Astrocyte (in vitro differentiated cells and primary cell): ENCODE results near the gene ZNF516. TPM values are rescaled to one million over a fixed set of nuclear protein-coding genes. Genes with fewer than 3 reads are reported as not detected.

ENCODE experiments used
- DNase-seq: peaks from one replicate; pipeline ENCODE4 v3.0.0-alpha.2; 2010; ENCODE audit warnings: low read depth
- FAIRE-seq: peaks from 2 replicates; lab custom pipeline; 2011; peaks lifted over from hg19 to GRCh38; lab: Jason Lieb, UNC
- H2AFZ ChIP-seq: 2 replicates; pipeline ENCODE4 v1.6.0; 2012; ENCODE audit warnings: low read depth, low read length, inconsistent platforms
- H3K27ac ChIP-seq: 2 replicates; pipeline ENCODE4 v1.5.1; 2011; ENCODE audit warnings: low read depth, low read length, inconsistent platforms
- H3K27me3 ChIP-seq: 2 replicates; pipeline ENCODE4 v1.6.0; 2011; ENCODE audit warnings: low read length, inconsistent platforms; ENCODE audit not compliant: insufficient read depth
- H3K36me3 ChIP-seq: 2 replicates; pipeline ENCODE4 v1.5.1; 2011; ENCODE audit warnings: low read length, inconsistent platforms; ENCODE audit not compliant: insufficient read depth
- H3K4me1 ChIP-seq: 2 replicates; pipeline ENCODE4 v1.5.1; 2011; ENCODE audit warnings: low read length, inconsistent platforms; ENCODE audit not compliant: insufficient read depth
- H3K4me2 ChIP-seq: 2 replicates; pipeline ENCODE4 v1.6.0; 2012; ENCODE audit warnings: low read length, inconsistent platforms
- H3K4me3 ChIP-seq: 2 replicates; pipeline ENCODE4 v1.5.1; 2011; ENCODE audit warnings: low read depth, mild to moderate bottlenecking, low read length, inconsistent platforms; ENCODE audit not compliant: insufficient read depth
- H3K79me2 ChIP-seq: 2 replicates; pipeline ENCODE4 v1.6.0; 2012; ENCODE audit warnings: mild to moderate bottlenecking, low read length, inconsistent platforms; ENCODE audit not compliant: insufficient read depth
- H3K9ac ChIP-seq: 2 replicates; pipeline ENCODE4 v1.6.0; 2012; ENCODE audit warnings: mild to moderate bottlenecking, low read length, inconsistent platforms
- H3K9me3 ChIP-seq: 2 replicates; pipeline ENCODE4 v1.5.1; 2012; ENCODE audit warnings: low read depth, mild to moderate bottlenecking, low read length, inconsistent platforms; ENCODE audit not compliant: insufficient read depth
- H4K20me1 ChIP-seq: 2 replicates; pipeline ENCODE4 v1.6.0; 2012; ENCODE audit warnings: low read length, inconsistent platforms; ENCODE audit not compliant: insufficient read depth
- H3K27ac Mint-ChIP-seq: one replicate; pipeline ENCODE4 v1.8.0; 2021; ENCODE audit warnings: mild to moderate bottlenecking, mixed read lengths; ENCODE audit not compliant: unreplicated experiment
- H3K27me3 Mint-ChIP-seq: one replicate; pipeline ENCODE4 v1.8.0; 2021; ENCODE audit warnings: low read depth, mixed read lengths; ENCODE audit not compliant: unreplicated experiment
- H3K36me3 Mint-ChIP-seq: one replicate; pipeline ENCODE4 v1.8.0; 2021; ENCODE audit warnings: low read depth, mixed read lengths; ENCODE audit not compliant: unreplicated experiment
- H3K4me1 Mint-ChIP-seq: one replicate; pipeline ENCODE4 v1.8.0; 2021; ENCODE audit warnings: low read depth, mixed read lengths; ENCODE audit not compliant: unreplicated experiment
- H3K4me3 Mint-ChIP-seq: one replicate; pipeline ENCODE4 v1.8.0; 2021; ENCODE audit warnings: mild to moderate bottlenecking, moderate library complexity, mixed read lengths; ENCODE audit not compliant: unreplicated experiment
- H3K9me3 Mint-ChIP-seq: one replicate; pipeline ENCODE4 v1.8.0; 2021; ENCODE audit warnings: mild to moderate bottlenecking, mixed read lengths; ENCODE audit not compliant: unreplicated experiment
- EZH2 ChIP-seq: IDR thresholded peaks from 2 replicates; pipeline ENCODE4 v1.6.1; 2012; ENCODE audit warnings: mild to moderate bottlenecking, low read length, inconsistent platforms; ENCODE audit not compliant: insufficient read depth
- total RNA-seq: library from RNA; stranded (reverse); gene quantifications from 2 replicates; pipeline ENCODE4 v1.2.1, GENCODE V29; 2021
- TF ChIP-seq, protein P1 (sequence below): IDR thresholded peaks from 2 replicates; pipeline ENCODE4 v1.5.1; 2011; ENCODE audit warnings: low read depth, mild to moderate bottlenecking, inconsistent platforms, low read length, moderate library complexity; ENCODE audit not compliant: insufficient read depth

The ZNF516 gene
- total RNA-seq, 1 donor from 2014 or later, result 59.8 TPM

- no peaks in the 10 kb centered on the region for H3K36me3 ChIP-seq
- H3K4me1 ChIP-seq, result peaks cover 4% of the 10 kb centered on the region
- H3K9me3 Mint-ChIP-seq, result no peaks in the 10 kb centered on the region
- H3K9ac ChIP-seq, result no peak overlapping the region
- peaks cover 4% of the 10 kb centered on the region for H3K79me2 ChIP-seq
- H3K27me3 Mint-ChIP-seq, result no peaks in the 10 kb centered on the region
- no peaks in the 10 kb centered on the region for H3K9me3 ChIP-seq
- DNase-seq, result no peak
- H2AFZ ChIP-seq, result no peak overlapping the region
- no peak for FAIRE-seq
- H3K4me1 Mint-ChIP-seq, result no peaks in the 10 kb centered on the region
- no peak overlapping the region for H3K4me3 Mint-ChIP-seq
- no peak overlapping the region for H3K27ac ChIP-seq
- no peak for TF ChIP-seq EZH2
- TF ChIP-seq, protein P1, sequence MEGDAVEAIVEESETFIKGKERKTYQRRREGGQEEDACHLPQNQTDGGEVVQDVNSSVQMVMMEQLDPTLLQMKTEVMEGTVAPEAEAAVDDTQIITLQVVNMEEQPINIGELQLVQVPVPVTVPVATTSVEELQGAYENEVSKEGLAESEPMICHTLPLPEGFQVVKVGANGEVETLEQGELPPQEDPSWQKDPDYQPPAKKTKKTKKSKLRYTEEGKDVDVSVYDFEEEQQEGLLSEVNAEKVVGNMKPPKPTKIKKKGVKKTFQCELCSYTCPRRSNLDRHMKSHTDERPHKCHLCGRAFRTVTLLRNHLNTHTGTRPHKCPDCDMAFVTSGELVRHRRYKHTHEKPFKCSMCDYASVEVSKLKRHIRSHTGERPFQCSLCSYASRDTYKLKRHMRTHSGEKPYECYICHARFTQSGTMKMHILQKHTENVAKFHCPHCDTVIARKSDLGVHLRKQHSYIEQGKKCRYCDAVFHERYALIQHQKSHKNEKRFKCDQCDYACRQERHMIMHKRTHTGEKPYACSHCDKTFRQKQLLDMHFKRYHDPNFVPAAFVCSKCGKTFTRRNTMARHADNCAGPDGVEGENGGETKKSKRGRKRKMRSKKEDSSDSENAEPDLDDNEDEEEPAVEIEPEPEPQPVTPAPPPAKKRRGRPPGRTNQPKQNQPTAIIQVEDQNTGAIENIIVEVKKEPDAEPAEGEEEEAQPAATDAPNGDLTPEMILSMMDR, result no peak
- no peak overlapping the region for H3K4me3 ChIP-seq
- H3K27ac Mint-ChIP-seq, result no peak overlapping the region
- H3K36me3 Mint-ChIP-seq, result no peaks in the 10 kb centered on the region
- no peaks in the 10 kb centered on the region for H3K27me3 ChIP-seq
- H3K4me2 ChIP-seq, result no peak overlapping the region
- no peaks in the 10 kb centered on the region for H4K20me1 ChIP-seq
Observed at GRCh38 chr18:76497021-76497420, 2.0 kb upstream of the ZNF516 start.

DNA sequence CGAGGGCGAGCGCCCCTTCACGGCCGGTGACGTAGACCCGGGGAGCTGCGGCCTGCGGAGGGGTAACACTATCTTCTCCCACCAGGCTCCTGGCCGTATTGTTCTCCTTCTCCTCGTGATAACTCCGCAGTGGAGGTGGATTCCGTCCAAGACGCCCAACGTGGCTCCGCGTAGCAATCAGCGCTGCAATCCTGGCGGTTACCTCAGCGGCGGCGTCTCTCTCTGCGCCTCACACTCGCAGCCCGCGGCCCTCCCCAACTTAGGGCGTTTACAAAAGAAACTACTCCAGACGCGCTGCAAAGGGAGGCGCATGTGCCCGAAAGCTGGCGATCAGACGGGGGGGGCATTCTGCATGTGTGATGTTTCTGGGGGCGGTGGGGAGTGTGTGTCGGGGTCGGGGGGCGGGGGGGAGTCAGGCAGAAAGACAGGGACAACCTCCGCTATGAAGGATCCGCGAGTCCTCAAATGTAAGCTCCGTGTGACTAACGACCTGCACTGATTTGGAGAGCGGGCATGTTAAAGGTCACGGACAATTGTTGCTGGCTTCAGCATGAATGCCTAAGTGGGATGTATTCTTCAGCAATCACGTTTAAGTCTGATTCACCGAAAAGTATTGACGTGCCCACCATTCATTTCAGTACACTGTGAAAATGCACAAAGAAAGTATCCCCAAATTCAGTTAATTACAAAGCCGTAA lies 1.3 kb upstream of the ZNF516 start:
- DNase-seq, result peak; percentile 75
- Histone ChIP-seq H2AFZ (peak overlapping the region; percentile 95), H4K20me1 (no peaks in the 10 kb centered on the region), H3K27me3 (no peaks in the 10 kb centered on the region), H3K9me3 (no peaks in the 10 kb centered on the region), H3K36me3 (no peaks in the 10 kb centered on the region), H3K9ac (peak overlapping the region; percentile 83), H3K4me2 (peak overlapping the region; percentile 97), H3K4me3 (peak overlapping the region; percentile 72), H3K4me1 (peaks cover 8% of the 10 kb centered on the region), H3K27ac (peak overlapping the region; percentile 46), H3K79me2 (peaks cover 8% of the 10 kb centered on the region)
- peak overlapping the region; percentile 90 for H3K27ac Mint-ChIP-seq
- no peaks in the 10 kb centered on the region for H3K4me1 Mint-ChIP-seq
- no peaks in the 10 kb centered on the region for H3K9me3 Mint-ChIP-seq
- no peaks in the 10 kb centered on the region for H3K36me3 Mint-ChIP-seq
- no peak for TF ChIP-seq EZH2
- TF ChIP-seq, protein P1, result no peak
- H3K4me3 Mint-ChIP-seq, result peak overlapping the region; percentile 91
- no peak for FAIRE-seq
- H3K27me3 Mint-ChIP-seq, result no peaks in the 10 kb centered on the region
